ENCODE measurements around the gene SLC38A9.

DNA sequence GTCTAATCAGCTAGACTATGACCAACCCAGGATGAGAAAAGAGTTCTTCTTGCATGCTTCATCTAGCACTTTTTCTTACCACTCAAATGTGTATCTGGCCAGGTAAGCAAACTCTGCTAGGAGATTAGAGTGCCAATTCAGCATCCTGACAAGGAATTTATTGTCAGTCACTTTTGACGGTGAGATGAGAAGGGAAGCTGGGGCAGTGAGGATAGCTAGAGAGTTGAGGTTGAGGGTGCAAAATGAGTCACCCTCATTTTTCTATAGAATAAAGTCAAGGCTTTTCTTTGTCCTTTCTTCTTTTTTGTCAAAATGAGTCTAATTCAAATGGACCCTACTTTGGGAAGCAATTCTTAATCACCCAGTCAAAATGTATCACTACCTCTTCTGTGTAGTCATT lies 102.7 kb downstream of the SLC38A9 start:
- TF ChIP-seq POLR2AphosphoS5 (IDR thresholded peaks at IDR 0.05), result no peak
- TF ChIP-seq CTCF (IDR thresholded peaks at IDR 0.05), result no peak
- no peak for TF ChIP-seq POLR2A (IDR thresholded peaks at IDR 0.05)
